Measurements from ENCODE around the gene WDPCP.
A peak's percentile ranks its signal among the peaks of the same experiment; 100 is the strongest.
"Not testable (repeated sequence)": the region's sequence is repeated elsewhere in the genome, so short reads cannot be mapped to it uniquely, and the experiment has no call there.

Gene WDPCP, protein sequence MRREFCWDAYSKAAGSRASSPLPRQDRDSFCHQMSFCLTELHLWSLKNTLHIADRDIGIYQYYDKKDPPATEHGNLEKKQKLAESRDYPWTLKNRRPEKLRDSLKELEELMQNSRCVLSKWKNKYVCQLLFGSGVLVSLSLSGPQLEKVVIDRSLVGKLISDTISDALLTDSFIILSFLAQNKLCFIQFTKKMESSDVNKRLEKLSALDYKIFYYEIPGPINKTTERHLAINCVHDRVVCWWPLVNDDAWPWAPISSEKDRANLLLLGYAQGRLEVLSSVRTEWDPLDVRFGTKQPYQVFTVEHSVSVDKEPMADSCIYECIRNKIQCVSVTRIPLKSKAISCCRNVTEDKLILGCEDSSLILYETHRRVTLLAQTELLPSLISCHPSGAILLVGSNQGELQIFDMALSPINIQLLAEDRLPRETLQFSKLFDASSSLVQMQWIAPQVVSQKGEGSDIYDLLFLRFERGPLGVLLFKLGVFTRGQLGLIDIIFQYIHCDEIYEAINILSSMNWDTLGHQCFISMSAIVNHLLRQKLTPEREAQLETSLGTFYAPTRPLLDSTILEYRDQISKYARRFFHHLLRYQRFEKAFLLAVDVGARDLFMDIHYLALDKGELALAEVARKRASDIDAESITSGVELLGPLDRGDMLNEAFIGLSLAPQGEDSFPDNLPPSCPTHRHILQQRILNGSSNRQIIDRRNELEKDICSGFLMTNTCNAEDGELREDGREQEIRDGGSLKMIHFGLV

DNA sequence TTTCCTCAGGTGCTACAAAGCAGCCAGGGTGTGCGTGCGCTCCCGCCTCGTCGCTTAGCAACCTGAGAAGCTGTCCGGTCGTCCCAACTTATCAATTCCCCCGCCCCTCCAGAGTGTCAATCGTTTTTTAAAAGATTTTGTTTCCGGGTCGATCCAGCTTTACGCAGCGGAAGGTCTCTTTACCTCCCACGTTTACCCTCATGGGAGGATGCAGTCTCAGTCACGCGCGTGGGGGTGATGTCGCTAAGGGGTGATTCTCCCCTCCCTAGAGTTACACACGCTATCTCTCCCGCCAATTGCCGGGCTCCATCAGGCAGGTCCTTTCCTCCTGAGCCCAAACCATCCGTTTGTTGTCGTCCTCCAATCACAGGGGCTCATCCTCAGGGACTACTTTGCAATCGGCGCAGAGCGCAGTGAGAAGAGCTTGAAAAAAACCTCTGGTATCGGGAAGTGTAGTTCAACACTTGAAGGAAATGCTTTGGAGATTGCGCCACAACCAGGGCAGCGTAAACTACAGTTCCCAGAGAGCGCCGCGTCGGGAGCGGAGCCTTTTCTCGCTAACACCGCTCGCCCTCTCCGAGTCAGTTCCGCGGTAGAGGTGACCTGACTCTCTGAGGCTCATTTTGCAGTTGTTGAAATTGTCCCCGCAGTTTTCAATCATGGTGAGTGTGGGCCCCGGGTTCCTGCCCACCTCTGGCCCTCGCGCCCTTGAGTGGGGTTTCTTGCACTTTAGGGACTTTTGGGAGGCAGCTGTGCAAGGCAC is at the start of gene WDPCP, which contains the start of gene MDH1:
Gene WDPCP (minus strand): TSS at position 93 of the 763 bp plus-strand sequence. CDS start 206 bp downstream, outside the sequence.
Gene MDH1 (plus strand): TSS at position 579 of the 763 bp plus-strand sequence. CDS start 81 bp downstream, at position 660.
- peak; percentile 87 for DNase-seq (ENCODE audit: low read depth)

DNA sequence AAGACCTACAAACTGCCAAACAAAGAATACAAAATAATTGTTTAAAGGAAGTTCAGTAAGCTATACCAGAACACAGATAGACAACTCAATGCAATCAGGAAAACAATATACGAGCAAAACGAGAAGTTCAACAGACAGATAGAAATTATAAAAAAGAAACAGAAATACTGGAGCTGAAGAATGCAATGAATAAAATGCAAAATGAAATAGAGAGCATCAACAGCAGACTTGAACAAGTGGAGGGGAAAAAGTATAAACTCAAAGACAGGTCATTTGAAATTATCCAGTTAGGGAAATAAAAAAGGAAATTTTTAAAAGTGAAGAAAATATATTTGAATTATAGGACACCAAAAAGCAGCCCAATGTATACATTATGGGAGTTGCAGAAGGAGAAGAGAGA is 44.1 kb upstream of the WDPCP start:
- no peak for DNase-seq (ENCODE audit: low read depth)

DNA sequence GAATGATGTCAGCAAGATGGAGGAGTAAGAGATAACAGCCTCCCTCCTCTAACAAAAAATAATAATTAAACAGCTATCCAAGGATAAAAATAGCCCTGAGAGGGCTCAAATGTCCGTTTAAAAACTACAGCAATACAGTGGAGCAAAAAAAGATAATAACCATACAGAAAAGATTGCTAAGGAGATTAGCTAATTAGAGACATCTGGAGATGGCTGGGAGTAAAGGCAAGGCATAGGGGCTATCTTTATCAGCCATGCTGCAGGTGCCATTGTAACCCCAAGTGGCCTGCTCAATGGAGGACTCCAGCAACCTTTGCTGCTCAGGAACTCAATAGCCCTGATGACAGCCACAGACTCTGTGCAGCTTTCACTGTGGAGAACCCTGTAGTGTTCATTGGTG is 43.2 kb upstream of the WDPCP start:
- no peak for DNase-seq (ENCODE audit: low read depth)

DNA sequence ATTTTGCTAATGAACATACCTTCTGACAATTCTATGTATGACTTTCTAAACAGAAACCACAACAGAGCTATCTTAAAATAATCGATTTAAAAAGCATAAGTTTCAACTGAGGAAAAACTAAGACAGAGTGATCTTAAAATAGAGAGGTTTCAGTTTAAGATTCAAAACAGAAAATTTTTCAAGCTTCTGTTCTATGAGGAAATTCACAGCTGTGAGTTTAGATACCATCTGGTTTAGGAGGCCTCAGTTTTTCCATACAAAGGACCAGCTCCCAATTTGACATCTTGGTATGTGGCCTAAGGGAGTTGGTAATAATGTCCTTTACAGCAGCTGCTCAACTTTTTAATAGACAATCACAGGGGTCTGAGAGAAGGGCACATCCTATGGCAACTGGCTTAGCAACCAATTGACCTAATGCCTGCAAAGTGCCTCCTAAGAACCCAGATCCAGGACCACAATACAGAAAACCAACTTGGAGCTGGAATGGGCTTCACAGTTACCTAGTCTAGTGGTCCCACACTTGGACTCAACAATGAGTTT is 40.2 kb upstream of the WDPCP start:
- no peak for DNase-seq (ENCODE audit: low read depth)

DNA sequence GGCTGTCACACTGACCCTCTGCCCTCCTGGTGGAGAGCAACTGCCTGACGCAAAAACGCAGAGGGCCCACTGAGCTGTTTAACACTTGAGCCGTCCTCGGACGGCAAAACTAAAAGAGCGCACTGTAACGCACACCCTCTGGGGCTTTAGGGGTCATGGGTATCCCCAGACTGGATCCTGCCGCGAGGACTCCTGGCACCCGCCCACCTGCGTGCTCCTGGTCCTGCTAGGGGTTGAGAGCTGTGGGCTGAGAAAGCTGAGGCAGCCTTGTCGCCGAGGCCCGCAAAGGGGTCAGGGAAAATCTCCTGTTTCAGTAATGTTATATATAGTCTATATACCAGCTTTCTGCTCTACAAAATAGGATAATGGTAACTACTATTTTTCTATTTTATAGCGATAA is 39.6 kb upstream of the WDPCP start:
- DNase-seq (ENCODE audit: low read depth), result no peak

DNA sequence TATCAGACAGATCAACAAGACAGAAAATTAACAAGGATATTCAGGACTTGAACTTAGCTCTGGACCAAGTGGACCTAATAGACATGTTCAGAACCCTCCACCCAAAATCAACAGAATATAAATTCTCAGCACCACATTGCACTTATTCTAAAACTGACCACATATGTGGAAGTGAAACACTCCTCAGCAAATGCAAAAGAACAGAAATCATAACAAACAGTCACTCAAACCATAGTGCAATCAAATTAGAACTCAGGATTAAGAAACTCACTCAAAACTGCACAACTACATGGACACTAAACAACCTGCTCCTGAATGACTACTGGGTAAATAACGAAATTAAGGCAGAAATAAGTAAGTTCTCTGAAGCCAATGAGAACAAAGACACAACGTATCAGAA is 35.5 kb upstream of the WDPCP start:
- DNase-seq (ENCODE audit: low read depth), result not testable (repeated sequence)

DNA sequence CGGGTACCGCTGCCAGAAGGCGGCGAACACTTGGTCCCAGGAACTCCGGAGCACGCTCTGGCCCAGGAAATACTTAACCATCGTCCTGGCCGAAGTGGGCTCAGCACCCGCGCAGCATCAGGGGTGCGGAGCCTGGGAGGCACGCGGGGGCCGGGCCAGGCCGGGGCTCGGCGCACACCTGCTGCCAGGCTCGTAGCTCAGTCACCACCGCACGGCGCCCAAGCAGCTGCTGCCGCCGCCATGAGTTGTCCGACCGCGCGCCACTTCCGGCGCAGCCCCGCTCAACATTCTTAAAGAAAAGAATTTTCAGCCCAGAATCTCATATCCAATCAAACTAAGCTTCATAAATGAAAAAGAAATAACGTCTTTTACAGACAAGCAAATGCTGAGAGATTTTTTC is 34.5 kb upstream of the WDPCP start:
- DNase-seq (ENCODE audit: low read depth), result no peak

DNA sequence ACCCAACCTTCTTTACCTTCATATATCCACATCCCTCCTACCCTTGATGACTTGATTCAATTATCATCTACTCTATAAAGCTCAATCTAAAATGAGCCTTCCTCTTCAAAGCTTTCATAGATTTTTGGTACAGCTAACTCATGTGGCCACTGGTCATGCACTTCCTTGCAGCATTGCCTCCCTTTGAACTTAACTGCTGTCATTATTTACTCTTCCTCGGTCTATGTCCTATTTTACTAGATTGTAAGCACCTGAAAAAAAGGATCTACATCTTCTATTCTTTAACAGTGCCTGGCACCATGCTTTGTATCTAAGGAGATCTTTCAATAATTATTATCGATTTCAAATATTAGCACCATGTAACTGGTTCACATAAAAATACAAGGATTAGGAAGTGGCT is 31.1 kb upstream of the WDPCP start:
- DNase-seq (ENCODE audit: low read depth), result no peak

DNA sequence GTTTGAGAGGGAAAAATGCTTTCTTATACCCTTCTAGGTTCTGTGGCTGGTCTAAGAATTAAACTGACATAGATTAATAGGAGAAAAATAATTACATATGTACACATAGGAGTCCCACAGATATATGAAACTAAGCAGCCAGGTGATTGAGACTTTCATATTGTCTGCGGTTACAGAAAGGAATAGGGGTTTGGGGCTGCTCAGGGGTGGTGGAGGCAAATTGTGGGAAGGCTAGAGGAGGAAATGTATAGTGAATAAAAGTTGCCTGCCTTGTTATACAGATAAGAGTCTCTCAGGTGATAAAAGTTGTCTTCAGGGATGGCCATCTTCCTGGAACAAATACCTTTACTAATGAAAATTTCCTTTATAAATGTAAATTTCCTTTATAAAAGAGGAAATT is 29.1 kb upstream of the WDPCP start:
- DNase-seq (ENCODE audit: low read depth), result no peak

DNA sequence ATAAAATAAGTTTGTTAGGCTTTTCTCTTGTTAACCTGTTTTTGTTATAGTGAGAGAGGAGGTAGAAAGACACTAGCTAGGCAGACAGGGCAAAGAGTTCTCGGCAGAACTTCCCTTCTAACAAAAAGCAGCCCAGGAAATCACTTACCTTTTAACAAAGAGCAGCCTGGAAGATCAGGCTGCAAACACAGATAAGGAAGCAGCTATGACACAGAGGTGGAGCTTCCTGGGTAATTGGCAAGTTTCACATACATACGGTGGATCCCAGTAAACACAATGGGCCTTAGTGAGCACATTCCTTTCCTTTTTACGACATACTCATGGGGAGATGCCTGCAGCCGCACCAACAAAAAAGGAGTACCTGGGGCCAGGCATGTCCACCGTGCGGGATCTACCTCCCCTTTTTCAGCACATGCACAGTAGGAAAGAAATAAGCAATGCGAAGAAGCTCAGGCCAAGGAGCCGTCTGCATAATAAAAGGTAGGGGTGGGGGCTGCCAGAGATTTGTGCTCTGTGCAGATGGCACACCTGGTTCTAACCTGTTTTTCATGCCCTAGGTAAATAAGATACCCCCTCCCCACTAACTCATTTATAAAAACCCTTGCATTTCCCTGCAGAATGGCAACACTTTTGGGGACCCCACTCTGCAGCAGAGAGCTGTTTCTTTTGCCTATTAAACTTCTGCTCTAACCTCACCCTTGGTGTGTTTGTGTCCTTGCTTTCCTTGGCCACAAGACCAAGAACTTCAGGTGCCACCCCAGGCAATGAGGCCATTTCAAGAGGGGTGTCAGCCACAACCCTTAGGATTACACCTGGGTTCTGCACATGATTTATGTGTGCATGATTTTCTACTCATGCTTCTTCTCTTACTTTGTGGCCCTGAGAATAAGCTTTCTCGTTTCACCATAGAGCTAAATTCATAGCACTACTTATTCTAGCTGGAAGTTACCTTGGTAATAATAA is 27.0 kb upstream of the WDPCP start:
- no peak for DNase-seq (ENCODE audit: low read depth)

DNA sequence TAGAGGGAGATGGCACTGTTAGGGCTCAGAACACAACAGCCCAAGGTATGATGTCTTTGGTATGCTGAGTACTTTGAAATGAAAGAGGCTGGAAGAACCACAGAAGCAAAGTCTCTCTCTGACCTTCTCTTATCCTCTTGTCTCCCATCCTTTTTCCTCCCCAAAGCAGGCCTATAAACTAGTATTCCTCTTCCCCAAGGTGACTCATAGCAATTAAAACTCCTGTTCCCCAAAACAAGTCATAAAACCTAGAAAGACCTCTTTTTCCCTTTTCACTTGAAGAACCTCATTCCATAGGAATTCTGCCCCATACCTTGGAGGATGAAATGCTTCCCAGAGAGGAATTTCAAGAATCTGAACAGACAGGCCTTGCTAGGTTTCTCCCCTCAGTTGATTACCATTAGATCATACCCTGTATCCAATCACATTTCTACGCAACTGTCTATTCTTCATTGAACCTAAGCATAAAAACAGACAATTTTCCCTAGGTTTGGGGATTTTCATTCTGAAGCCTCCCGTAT is 26.2 kb upstream of the WDPCP start:
- DNase-seq (ENCODE audit: low read depth), result no peak

DNA sequence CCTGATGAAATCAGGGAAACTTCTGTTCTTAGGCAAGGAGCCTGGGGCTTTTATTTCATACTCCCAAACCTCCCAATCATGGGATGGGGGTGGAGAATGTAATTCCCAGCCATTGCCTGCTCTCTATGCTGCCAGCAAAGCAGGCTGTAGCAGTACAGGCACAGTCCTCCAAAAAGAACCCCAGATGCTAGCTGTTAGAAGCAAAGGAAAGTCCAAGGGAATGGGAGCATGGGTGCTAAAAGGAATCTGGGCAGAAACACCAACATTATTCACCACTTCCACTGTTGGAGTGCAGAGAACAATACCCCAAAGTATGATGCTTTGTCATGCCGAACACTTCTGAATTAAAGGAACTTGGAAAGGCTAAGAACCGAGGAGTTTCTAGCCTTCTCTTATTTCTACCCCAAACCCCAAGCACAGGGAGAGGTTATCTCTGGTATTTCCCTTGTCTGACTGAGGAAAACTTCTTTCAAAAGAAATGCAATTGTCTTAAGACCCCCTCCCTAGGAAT is 25.2 kb upstream of the WDPCP start:
- no peak for DNase-seq (ENCODE audit: low read depth)

DNA sequence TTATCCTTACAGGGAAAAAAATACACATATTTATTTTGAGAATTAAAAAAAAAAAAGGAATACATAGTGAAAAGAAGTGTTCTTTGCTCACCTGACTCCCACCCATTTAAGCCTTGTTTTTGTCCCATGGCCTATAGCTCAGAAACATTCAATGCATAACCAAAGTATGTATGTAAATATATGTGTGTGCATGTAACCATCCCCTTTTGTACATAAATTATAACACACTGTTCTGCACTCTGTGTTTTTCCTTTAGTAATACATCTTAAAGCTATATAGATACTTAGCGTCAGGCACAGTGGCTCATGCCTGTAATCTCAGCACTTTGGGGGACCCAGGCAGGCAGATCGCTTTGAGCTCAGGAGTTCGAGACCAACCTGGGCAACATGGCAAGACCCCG is 22.2 kb upstream of the WDPCP start:
- no peak for DNase-seq (ENCODE audit: low read depth)

DNA sequence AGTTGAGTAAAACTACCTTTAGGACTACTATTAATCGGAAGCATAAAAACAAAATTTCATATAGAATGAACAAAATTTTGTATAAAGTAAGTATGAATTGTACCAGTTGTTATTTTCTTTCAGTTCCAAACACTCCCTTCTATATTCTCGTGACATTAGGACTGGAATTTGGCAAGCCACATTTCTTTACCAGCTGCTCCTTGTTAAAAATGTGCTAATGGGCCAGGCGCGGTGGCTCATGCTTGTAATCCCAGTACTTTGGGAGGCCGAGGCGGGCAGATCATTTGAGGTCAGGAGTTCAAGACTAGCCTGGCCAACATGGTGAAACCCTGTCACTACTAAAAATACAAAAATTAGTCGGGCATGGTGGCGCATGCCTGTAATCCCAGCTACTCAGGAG is 20.6 kb upstream of the WDPCP start:
- DNase-seq (ENCODE audit: low read depth), result not testable (repeated sequence)

DNA sequence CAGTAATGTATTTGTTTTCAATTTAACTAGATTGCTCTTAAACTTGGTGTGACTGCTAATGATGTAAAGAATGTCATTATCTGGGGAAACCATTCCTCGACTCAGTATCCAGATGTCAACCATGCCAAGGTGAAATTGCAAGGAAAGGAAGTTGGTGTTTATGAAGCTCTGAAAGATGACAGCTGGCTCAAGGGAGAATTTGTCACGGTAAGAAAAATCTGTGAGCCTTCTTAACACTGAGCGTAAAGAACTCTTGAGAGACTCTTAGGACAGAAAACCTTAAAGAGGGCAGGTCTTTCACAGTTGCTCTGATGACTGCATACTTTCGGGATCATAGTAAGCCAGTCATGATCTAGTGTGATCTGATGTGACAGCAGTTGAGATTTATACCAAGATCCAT is 16.4 kb upstream of the WDPCP start:
- DNase-seq (ENCODE audit: low read depth), result no peak

DNA sequence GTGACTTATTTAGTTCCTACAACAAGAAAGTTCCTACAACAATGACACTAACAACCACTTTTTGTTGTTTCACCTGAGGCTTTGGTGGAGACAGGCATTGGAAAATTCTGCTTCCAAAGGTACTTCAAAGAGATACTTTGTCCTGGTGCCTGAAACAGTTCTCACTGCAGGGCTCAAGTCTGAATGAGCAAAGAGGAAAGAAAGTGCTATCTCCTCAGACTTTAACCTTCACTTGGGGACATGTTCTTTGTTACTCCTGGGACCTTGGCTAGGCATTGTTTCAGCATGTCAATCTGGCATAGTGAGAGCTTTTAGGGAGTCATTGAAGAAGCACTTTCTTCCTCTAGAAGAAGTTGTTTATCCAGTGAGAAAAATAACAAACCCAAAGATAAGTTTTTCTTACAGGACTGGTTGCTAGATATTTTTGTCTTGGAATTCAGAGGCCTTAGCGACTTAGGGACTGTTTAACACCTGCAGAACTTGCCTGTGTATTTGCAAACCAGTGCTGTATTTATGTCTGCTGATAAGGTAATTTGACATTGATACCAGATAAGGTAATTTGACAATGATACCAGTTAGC is 12.7 kb upstream of the WDPCP start:
- no peak for DNase-seq (ENCODE audit: low read depth)

DNA sequence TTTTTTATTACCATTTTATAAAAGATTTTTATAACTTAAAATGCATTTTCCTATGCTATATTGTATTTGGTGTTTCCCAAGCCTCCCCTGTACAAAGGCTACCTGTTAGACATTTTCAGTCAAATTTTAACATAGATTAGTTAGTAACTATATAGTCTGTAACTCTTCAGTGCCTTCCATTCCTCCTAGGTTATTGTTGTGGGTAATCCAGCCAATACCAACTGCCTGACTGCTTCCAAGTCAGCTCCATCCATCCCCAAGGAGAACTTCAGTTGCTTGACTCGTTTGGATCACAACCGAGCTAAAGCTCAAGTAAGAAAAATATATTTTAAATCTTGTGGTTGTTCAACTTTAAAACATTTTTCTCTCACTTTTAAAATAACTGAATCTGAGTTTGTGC is 10.7 kb upstream of the WDPCP start:
- no peak for DNase-seq (ENCODE audit: low read depth)

DNA sequence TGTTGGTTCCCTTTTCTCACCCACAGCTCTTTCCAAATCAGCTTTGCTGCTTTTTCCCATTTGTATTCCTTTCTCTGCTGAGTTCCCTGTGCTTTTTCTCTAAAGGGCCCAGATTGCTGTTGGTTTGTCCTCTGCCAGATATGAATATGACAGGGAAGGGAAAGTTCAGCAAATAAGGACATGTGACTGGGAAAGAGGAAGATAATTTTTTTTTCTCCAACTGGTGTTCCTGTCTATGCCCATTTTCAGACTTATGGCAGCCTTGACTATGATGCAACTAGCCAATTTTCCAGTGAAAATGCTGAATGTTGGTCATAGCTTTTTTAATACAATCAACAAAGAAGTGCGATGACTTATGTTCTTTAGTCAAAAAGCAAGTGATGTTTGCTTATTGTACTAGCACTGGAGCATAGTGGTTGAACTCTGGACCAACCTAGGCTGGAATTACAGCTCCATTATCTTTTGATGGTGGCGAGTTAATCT is 8.2 kb upstream of the WDPCP start:
- no peak for DNase-seq (ENCODE audit: low read depth)

DNA sequence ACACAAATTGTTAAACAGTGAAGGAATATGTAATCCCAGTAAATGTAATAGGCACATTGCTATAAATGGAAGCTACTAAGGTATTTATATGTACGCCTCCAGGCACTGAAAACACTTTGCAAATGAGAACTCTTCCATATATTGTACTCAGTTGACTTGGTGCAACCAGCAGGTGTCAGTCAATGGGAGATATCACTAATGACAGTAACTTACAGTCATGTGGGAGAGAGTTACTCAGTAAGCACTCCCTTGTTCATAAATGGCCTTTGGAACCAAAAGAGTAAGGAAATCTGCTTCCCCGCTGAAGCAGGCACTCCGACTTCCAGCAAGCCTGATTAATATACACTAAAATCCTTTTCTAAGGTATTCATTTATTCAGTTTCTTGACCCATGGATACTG is 6.4 kb upstream of the WDPCP start:
- no peak for DNase-seq (ENCODE audit: low read depth)

DNA sequence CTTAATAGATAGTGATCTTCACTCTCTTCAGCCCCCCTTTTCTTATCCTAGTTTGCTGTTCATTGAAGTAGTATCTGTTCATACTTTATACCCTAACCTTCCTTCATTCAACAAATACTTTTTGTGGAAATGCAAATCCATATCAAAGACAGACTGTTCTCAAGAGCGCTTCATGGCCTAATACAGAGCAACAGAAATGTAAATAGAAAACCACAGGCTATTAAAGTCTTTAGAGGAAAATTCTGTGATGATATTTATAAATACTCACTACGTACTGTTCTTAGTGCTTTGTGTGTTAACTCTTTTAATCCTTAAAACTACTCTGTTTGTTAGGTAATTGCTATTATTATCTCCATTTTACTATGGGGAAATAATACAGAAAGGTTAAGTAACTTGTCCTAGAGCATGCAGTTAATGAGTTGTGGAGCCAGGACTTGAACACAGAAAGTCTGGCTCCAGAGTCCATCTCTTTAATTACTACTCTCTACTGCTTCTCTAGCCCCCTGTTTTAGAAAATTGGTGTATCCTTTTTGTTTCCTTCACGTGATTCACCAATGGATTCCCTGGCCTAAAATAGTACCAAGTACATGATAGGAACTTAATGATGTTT is 3.4 kb upstream of the WDPCP start:
- no peak for DNase-seq (ENCODE audit: low read depth)
